Testis (tissue), 2 donors: ENCODE results near the gene MYL6B.

Experiments used
- CTCF ChIP-seq, 3 experiments: fragments of 450-650 bp in 2 of 3; fragments of 200-600 bp in 1 of 3; sonication (generic) in 1 of 3; IDR thresholded peaks; one replicate each; pipeline ENCODE4 v1.5.1; 2016 to 2019; ENCODE audit warnings: antibody characterized with exemption in 3 of 3, mild to moderate bottlenecking in 2 of 3, moderate library complexity in 1 of 3
- POLR2A ChIP-seq: fragments of 450-650 bp; IDR thresholded peaks from one replicate; pipeline ENCODE4 v1.6.1; 2017; ENCODE audit warnings: antibody characterized with exemption, mild to moderate bottlenecking, moderate library complexity

- no peak for TF ChIP-seq CTCF (IDR thresholded peaks at IDR 0.05)
- TF ChIP-seq POLR2A = no peak
Measured at GRCh38 chr12:56102683-56103065, 49.7 kb upstream of the MYL6B start.
